ENCODE measurements around the gene CDA.

Gene CDA

DNA sequence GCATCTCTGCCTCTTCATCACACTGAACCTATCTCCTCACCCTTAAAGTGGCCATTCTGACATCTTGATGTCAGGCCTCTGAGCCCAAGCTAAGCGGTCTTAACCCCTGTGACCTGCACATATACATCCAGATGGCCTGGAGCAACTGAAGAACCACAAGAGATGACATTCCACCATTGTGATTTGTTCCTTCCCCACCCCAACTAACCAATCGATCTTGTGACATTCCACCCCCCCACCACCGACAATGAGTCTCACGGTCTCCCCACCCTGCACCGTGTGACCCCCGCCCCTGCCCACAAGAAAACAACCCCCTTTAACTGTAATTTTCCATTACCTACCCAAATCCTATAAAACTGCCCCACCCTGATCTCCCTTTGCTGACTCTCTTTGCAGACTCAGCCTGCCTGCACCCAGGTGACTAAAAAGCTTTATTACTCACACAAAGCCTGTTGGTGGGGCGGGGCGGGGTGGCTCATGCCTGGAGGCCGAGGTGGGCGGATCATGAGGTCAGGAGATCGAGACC is 23.4 kb downstream of the CDA start:
- DNase-seq (ENCODE audit: insufficient read length, low spot score) (no peak), FAIRE-seq (no peak)
- TF ChIP-seq SPI1 (IDR thresholded peaks at IDR 0.05; ENCODE audit: low read depth, low read length) (no peak), PAX5 (IDR thresholded peaks at IDR 0.05; ENCODE audit: insufficient read depth, low read length, severe bottlenecking) (no peak), POLR2A (IDR thresholded peaks at IDR 0.05; ENCODE audit: low read depth, low read length) (no peak), TAF1 (IDR thresholded peaks at IDR 0.05; ENCODE audit: low read depth, low read length) (no peak)

DNA sequence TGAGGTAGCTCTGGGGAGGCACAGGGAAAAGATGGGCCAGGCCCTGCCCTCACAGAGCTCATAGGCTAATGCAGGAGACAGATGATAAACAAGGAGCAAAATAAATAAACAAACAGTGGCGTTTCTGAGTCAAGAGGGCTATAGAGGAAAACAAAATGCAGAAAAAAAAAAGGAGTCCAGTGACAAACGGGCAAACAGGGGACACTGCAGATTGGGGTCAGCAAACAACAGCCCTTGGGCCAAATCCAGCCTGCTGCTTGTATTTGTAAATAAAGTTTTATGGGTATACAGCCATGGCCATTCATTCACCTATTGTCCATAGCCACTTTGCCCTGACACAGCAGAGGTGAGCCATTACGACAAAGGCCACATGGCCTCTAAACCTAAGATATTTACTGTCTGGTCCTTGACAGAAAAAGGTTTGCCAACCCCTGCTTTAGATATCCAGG is 25.3 kb downstream of the CDA start:
- TF ChIP-seq POLR2A (IDR thresholded peaks at IDR 0.05; ENCODE audit: low read depth, low read length) (no peak), SPI1 (IDR thresholded peaks at IDR 0.05; ENCODE audit: low read depth, low read length) (no peak), TAF1 (IDR thresholded peaks at IDR 0.05; ENCODE audit: low read depth, low read length) (no peak), POU2F2 (IDR thresholded peaks at IDR 0.05; ENCODE audit: low read depth, low read length) (no peak), PAX5 (IDR thresholded peaks at IDR 0.05; ENCODE audit: insufficient read depth, low read length, severe bottlenecking) (no peak), POLR2AphosphoS5 (IDR thresholded peaks at IDR 0.05; ENCODE audit: low read depth, low read length) (no peak)
- DNase-seq (ENCODE audit: insufficient read length, low spot score) (no peak), FAIRE-seq (no peak)

DNA sequence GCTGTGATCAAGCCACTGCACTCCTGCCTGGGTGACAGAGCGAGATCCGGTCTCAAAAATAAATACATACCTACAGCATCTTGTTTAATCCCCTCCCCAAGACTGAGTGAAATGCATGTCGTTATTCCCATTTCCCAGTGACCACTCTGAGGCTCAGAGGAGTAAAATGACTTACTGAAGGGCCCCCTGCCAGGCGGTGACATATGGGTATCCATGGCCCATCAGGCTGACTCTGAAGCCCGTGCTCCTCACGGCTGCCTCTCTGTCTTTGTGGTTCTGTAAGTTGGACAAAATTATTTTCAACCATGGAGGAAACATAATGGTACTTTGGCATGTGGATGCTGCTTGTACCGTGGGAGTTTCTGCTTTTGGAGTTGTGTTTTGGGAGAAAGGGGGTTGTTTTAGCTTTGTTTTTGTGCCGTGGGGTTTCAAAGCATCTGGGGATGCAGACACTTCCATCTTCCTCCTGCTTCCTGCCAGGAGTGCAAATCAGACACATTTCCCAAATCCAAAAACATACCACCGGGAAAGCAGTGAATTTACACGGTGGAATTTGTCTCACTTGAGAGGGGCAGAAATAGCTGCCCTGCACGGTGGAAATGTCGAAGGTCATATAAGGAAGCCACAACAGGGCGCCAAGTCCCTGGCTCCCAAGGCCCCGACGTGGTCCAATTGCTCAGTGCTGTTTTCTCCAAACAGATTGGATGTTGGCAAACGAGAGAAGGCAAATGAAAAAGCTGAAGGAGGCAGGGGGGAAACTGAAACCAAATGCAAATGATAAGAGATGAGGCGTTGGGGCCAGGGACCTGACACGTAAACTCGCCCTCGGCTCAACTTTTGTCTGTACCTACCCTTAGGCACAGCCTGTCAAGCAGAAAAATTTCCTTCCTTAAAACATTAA is 27.3 kb downstream of the CDA start:
- FAIRE-seq: no peak
- peak; percentile 39 for DNase-seq (ENCODE audit: insufficient read length, low spot score)
- TF ChIP-seq POLR2A (IDR thresholded peaks at IDR 0.05; ENCODE audit: low read depth, low read length) (no peak), POU2F2 (IDR thresholded peaks at IDR 0.05; ENCODE audit: low read depth, low read length) (0 out of 2 replicates have a peak, but pooled peaks have one; percentile 34)

DNA sequence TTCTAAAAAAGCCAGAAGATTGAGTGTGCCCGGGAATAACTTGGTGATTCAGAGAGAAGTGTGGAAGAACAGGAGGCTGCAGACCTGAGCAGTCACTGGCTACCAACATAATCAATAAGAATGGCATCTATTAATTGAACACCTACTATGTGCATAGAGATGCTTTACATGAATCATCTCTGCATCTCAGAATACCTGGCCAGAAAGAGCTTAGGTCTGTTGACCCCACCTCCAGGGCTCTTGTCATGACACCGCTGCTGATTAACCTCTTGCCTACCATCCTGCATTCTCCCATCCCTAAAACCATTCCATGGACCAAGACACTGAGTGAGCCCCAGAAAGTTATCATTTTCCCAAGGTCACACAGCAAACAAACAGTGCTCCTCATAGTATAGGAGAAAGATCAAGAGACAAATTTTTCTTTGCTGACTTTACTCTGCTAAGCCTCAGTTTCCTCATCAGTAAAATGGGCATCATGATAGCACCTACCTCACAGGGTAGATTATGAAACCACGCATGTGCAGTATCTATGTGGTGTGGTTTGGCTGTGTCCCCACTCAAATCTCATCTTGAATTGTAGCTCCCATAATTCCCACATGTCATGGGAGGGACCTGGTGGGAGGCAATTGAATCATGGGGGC is 28.1 kb downstream of the CDA start:
- DNase-seq (ENCODE audit: insufficient read length, low spot score) (no peak), FAIRE-seq (no peak)
- TF ChIP-seq POLR2A (IDR thresholded peaks at IDR 0.05; ENCODE audit: low read depth, low read length): no peak
- TF ChIP-seq POU2F2 (IDR thresholded peaks at IDR 0.05; ENCODE audit: low read depth, low read length): no peak
- TF ChIP-seq POLR2AphosphoS5 (IDR thresholded peaks at IDR 0.05; ENCODE audit: low read depth, low read length): no peak
- no peak for TF ChIP-seq PAX5 (IDR thresholded peaks at IDR 0.05; ENCODE audit: insufficient read depth, low read length, severe bottlenecking)
- TF ChIP-seq SPI1 (IDR thresholded peaks at IDR 0.05; ENCODE audit: low read depth, low read length): no peak

DNA sequence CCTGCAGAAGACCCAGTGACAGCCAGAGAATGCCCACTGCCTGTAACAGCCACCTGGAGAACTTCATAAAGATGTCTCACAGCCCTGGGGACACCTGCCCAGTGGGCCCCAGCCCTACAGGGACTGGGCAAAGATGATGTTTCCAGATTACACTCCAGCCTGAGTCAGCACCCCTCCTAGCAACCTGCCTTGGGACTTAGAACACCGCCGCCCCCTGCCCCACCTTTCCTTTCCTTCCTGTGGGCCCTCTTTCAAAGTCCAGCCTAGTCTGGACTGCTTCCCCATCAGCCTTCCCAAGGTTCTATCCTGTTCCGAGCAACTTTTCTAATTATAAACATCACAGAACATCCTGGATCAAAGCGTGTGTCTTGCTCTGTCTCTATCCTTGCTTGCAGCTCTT is 29.7 kb downstream of the CDA start:
- no peak for FAIRE-seq
- TF ChIP-seq POLR2A (IDR thresholded peaks at IDR 0.05; ENCODE audit: low read depth, low read length): no peak
- TF ChIP-seq POU2F2 (IDR thresholded peaks at IDR 0.05; ENCODE audit: low read depth, low read length): no peak
- TF ChIP-seq PAX5 (IDR thresholded peaks at IDR 0.05; ENCODE audit: insufficient read depth, low read length, severe bottlenecking): no peak
- no peak for TF ChIP-seq SPI1 (IDR thresholded peaks at IDR 0.05; ENCODE audit: low read depth, low read length)
- no peak for TF ChIP-seq POLR2AphosphoS5 (IDR thresholded peaks at IDR 0.05; ENCODE audit: low read depth, low read length)
- no peak for TF ChIP-seq TAF1 (IDR thresholded peaks at IDR 0.05; ENCODE audit: low read depth, low read length)
- DNase-seq (ENCODE audit: insufficient read length, low spot score): no peak

DNA sequence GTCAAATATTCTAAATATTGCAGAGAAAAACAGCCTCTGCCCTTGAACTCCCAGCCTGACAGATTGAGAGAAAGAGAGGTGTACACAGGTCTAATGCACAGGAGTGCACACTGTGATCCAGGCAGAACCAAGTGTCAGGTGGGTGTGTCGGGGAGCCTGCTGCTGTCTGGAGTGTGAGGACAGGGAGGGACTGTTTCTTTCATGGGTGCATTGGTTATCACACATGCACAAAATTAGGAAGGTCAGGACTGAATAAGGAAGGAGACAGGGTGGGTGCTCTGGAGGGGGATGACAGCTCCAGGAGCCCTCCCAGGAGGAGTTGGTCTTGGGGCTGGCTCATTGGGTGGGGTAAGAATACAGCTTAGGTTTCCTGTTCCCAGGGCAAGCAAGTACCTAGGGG is 31.1 kb downstream of the CDA start:
- TF ChIP-seq SPI1 (IDR thresholded peaks at IDR 0.05; ENCODE audit: low read depth, low read length): no peak
- TF ChIP-seq POLR2A (IDR thresholded peaks at IDR 0.05; ENCODE audit: low read depth, low read length): no peak
- TF ChIP-seq POLR2AphosphoS5 (IDR thresholded peaks at IDR 0.05; ENCODE audit: low read depth, low read length): no peak
- no peak for TF ChIP-seq TAF1 (IDR thresholded peaks at IDR 0.05; ENCODE audit: low read depth, low read length)
- DNase-seq (ENCODE audit: insufficient read length, low spot score) (no peak), FAIRE-seq (no peak)

DNA sequence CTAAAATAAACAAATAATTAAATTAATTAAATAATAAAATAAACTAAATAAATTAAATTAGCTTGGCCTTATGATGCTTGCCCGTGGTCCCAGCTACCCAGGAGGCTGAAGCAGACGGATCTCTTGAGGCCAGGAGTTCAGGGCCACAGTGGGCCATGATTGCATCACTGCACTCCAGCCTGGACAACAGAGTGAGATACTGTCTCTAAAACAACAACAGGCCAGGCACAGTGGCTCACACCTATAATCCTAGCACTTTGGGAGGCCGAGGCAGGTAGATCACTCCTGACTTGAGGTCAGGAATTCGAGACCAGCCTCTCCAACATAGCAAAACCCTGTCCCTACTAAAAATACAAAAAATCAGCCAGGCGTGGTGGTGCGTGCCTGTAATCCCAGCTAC is 32.1 kb downstream of the CDA start:
- DNase-seq (ENCODE audit: insufficient read length, low spot score): no peak
- no peak for FAIRE-seq
- TF ChIP-seq SPI1 (IDR thresholded peaks at IDR 0.05; ENCODE audit: low read depth, low read length): no peak
- TF ChIP-seq PAX5 (IDR thresholded peaks at IDR 0.05; ENCODE audit: insufficient read depth, low read length, severe bottlenecking): no peak
- TF ChIP-seq TAF1 (IDR thresholded peaks at IDR 0.05; ENCODE audit: low read depth, low read length): no peak
- TF ChIP-seq POLR2AphosphoS5 (IDR thresholded peaks at IDR 0.05; ENCODE audit: low read depth, low read length): no peak
- TF ChIP-seq POU2F2 (IDR thresholded peaks at IDR 0.05; ENCODE audit: low read depth, low read length): no peak
- TF ChIP-seq POLR2A (IDR thresholded peaks at IDR 0.05; ENCODE audit: low read depth, low read length): no peak

DNA sequence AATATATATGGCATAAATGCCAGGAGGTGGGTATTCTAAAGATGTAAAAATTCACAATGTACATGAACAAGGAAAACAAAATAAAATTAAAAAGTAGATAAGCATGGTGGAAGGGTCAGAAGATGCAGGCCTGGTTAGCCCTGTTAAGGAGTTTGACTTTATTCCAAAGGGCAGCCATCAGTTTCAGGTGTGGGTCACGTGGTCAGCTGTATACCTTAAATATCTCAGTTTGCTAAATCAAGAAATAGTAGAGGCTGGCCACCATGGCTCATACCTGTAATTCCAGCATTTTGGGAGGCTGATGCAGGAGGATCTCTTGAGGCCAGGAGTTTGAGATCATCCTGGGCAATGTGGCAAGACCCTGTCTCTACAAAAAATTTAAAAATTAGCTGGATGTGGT is 35.8 kb downstream of the CDA start:
- DNase-seq (ENCODE audit: insufficient read length, low spot score): no peak
- TF ChIP-seq PAX5 (IDR thresholded peaks at IDR 0.05; ENCODE audit: insufficient read depth, low read length, severe bottlenecking) (no peak), SPI1 (IDR thresholded peaks at IDR 0.05; ENCODE audit: low read depth, low read length) (no peak), POU2F2 (IDR thresholded peaks at IDR 0.05; ENCODE audit: low read depth, low read length) (no peak), POLR2A (IDR thresholded peaks at IDR 0.05; ENCODE audit: low read depth, low read length) (no peak), POLR2AphosphoS5 (IDR thresholded peaks at IDR 0.05; ENCODE audit: low read depth, low read length) (no peak), TAF1 (IDR thresholded peaks at IDR 0.05; ENCODE audit: low read depth, low read length) (no peak)
- FAIRE-seq: no peak

DNA sequence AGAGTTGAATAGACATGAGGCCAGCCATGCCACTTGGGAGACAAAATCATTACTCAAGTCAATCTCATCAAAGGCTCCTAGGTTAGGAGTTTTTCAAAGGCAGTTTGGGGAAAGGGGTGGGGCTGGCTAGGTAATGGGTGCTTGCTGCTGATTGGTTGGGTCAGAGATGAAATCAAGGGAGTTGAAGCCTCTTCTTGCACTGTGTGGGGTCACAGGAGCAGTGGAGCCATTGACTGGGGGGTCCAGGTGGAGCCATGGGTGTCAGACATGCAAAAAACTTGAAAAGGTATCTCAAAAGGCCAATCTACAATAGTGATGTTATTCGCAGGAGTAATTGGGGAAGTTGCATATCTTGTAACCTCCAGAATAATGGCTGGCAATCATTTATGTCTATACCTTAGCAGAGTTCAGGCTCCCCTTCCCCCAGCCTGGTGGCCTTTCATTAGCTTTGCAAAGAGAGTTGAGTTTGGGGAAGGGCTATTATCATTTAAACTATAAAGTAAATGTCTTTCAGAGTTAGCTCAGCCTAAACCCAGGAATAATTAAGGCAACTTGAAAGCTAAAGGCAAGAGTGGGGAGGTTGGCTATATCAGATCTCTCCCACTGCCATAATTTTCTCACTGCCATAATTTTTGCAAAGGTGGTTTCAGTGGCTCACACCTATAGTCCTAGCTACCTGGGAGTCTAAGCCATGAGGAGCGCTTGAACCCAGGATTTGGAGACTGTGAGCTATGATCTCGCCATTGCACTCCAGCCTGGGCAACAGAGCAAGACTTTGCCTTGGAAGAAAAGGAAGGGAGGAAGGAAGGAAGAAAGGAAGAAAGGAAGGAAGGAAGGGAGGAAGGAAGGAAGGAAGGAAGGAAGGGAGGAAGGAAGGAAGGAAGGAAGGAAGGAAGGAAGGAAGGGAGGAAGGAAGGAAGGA is 36.5 kb downstream of the CDA start:
- FAIRE-seq: no peak
- no peak for DNase-seq (ENCODE audit: insufficient read length, low spot score)

More for the DNA sequence above, 36.5 kb downstream of the CDA start:
- TF ChIP-seq TAF1 (IDR thresholded peaks at IDR 0.05; ENCODE audit: low read depth, low read length) (no peak), POU2F2 (IDR thresholded peaks at IDR 0.05; ENCODE audit: low read depth, low read length) (no peak), POLR2AphosphoS5 (IDR thresholded peaks at IDR 0.05; ENCODE audit: low read depth, low read length) (no peak), PAX5 (IDR thresholded peaks at IDR 0.05; ENCODE audit: insufficient read depth, low read length, severe bottlenecking) (no peak)

All from GM12891 (cell line).